ENCODE measurements around the gene ISL2.

ISL2 gene

DNA sequence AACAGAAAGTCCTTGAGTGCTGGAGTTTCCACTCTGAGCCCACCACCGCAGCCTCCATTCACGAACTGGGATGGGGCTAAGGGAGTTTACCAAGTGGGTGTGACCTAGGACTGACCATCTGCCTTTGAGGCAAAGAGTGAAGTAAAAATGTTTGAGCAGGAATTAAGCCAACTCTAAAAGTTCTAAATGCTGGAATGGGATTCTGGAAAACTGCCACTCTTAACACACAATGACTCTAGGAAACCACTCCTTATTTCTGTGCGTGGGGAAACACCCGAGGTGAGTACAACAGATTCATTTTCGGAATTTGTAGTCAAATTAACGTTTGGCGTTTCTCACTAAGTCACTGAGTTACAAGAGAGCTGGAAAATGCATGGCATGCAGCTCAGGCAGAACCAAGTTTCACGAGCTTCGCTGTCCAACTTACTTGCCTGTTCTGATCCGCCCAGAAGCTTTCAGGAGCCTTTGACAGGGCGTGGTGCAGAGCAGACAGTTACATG lies 31.6 kb downstream of the ISL2 start:
- Histone ChIP-seq H3K9me3 (ENCODE audit: control insufficient read depth, low read length) (no peaks in the 10 kb centered on the region), H3K36me3 (ENCODE audit: control insufficient read depth, insufficient read depth, low read length) (no peaks in the 10 kb centered on the region), H3K9ac (ENCODE audit: low read length) (no peak overlapping the region), H3K4me1 (ENCODE audit: control insufficient read depth, insufficient read depth, low read length) (peaks cover 17% of the 10 kb centered on the region), H3K4me3 (ENCODE audit: low read length) (no peak overlapping the region), H3K27me3 (ENCODE audit: control insufficient read depth, insufficient read depth, low read length) (no peaks in the 10 kb centered on the region)

DNA sequence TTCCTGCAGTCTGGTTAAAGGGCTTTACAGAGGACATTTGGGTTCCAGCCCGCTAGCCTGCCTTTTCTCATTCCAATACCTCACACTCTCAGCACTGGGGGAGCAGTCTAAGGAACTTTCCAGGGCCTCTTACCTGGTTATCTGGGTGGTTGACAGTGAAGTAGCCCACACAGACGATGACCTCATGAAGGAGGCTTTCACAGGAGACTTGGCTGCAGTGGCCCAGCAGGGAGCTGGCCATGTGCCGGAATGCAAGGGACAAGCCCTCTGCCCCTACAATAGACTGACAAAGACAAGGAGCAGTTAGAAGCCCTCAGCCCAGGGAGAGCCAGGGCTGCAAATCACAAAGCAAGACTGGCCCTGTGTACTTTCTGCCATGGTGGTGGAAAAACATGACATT lies 39.5 kb downstream of the ISL2 start:
- Histone ChIP-seq H3K36me3 (ENCODE audit: control insufficient read depth, insufficient read depth, low read length) (no peaks in the 10 kb centered on the region), H3K9ac (ENCODE audit: low read length) (no peak overlapping the region), H3K4me1 (ENCODE audit: control insufficient read depth, insufficient read depth, low read length) (no peaks in the 10 kb centered on the region), H3K4me3 (ENCODE audit: low read length) (no peak overlapping the region), H3K27me3 (ENCODE audit: control insufficient read depth, insufficient read depth, low read length) (no peaks in the 10 kb centered on the region), H3K9me3 (ENCODE audit: control insufficient read depth, low read length) (no peaks in the 10 kb centered on the region)

DNA sequence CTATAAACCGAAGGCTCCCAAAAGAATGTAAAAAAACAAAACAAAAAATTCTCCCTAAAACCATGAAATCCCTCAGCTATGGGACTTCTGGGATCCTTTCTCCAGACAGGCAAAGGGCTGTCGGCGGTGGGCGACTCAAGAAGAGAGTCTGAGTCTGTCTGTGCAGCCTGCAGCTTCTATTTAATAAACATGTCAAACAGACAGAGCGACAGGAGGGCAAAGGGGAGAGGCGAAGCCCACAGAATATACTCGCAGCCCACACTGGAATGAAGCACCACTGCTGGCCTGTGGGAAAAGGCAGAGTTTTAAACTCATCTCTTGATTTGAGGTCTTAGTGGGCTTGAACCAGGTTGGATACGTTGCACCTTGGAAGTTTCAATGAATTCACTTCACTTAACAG lies 40.2 kb downstream of the ISL2 start:
- Histone ChIP-seq H3K9ac (ENCODE audit: low read length) (no peak overlapping the region), H3K4me3 (ENCODE audit: low read length) (no peak overlapping the region), H3K36me3 (ENCODE audit: control insufficient read depth, insufficient read depth, low read length) (no peaks in the 10 kb centered on the region), H3K9me3 (ENCODE audit: control insufficient read depth, low read length) (no peaks in the 10 kb centered on the region), H3K4me1 (ENCODE audit: control insufficient read depth, insufficient read depth, low read length) (no peaks in the 10 kb centered on the region), H3K27me3 (ENCODE audit: control insufficient read depth, insufficient read depth, low read length) (no peaks in the 10 kb centered on the region)

DNA sequence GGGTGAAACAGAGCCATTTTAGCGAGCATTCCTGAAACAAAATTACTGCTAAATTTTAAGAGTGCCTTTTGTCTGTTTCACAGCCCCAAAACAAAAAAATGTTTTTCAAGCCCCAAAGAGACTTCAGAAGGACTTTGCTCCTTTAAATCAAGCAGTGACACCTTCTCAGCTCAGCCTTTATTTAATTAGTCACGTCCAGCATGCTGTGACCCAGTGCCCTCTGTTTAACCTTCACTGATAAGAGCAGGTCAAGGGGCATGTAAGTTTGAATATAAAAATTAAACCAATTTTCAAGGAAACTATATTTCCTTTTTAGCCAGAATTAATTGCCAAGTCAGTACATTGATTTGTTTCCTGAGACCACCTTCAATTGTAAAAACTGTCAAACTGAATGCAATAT lies 40.6 kb downstream of the ISL2 start:
- no peaks in the 10 kb centered on the region for H3K4me1 ChIP-seq (ENCODE audit: control insufficient read depth, insufficient read depth, low read length)
- H3K36me3 ChIP-seq (ENCODE audit: control insufficient read depth, insufficient read depth, low read length): no peaks in the 10 kb centered on the region
- H3K27me3 ChIP-seq (ENCODE audit: control insufficient read depth, insufficient read depth, low read length): no peaks in the 10 kb centered on the region
- H3K9ac ChIP-seq (ENCODE audit: low read length): no peak overlapping the region
- H3K4me3 ChIP-seq (ENCODE audit: low read length): no peak overlapping the region
- no peaks in the 10 kb centered on the region for H3K9me3 ChIP-seq (ENCODE audit: control insufficient read depth, low read length)

DNA sequence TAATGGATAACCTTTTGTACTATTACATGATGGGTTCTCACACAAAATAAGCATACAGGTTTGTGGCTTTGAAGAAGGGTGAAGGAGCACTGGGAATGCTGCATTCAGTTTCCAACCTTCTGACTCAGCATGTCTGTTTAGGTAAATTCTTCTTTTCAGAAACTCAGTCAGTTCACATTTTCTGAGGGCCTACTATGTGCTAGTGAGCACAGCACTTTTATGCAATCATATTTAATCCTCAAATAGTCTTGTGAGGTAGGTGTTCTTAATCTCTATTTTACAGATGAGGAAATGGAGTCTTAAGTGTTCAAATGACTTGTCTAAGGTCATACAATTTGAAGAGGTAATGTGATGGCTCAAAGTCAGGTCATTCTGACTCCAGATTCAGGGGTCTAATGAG lies 41.2 kb downstream of the ISL2 start:
- H3K36me3 ChIP-seq (ENCODE audit: control insufficient read depth, insufficient read depth, low read length): no peaks in the 10 kb centered on the region
- H3K9me3 ChIP-seq (ENCODE audit: control insufficient read depth, low read length): no peaks in the 10 kb centered on the region
- no peak overlapping the region for H3K4me3 ChIP-seq (ENCODE audit: low read length)
- H3K4me1 ChIP-seq (ENCODE audit: control insufficient read depth, insufficient read depth, low read length): no peaks in the 10 kb centered on the region
- H3K27me3 ChIP-seq (ENCODE audit: control insufficient read depth, insufficient read depth, low read length): no peaks in the 10 kb centered on the region
- no peak overlapping the region for H3K9ac ChIP-seq (ENCODE audit: low read length)

DNA sequence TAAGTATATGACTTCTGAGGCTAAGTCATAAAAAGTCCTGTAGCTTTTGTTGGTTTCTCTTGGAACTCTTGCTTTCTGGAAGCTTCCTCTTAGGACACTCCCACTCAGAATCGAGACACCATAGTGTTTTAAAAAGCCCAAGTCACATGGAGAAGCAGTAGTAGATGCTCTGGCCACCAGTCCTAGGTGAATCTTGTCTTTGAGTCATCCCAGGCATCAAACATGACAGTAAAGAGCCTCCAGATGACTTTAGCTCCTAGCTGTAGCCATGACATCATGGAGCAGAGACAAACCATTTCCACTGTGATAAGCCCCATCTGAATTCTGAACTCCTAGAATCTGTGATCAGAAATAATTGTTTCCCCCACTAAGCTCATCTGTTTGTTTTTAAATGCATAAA lies 42.1 kb downstream of the ISL2 start:
- no peaks in the 10 kb centered on the region for H3K36me3 ChIP-seq (ENCODE audit: control insufficient read depth, insufficient read depth, low read length)
- no peaks in the 10 kb centered on the region for H3K27me3 ChIP-seq (ENCODE audit: control insufficient read depth, insufficient read depth, low read length)
- H3K9ac ChIP-seq (ENCODE audit: low read length): no peak overlapping the region
- no peaks in the 10 kb centered on the region for H3K9me3 ChIP-seq (ENCODE audit: control insufficient read depth, low read length)
- no peak overlapping the region for H3K4me3 ChIP-seq (ENCODE audit: low read length)
- H3K4me1 ChIP-seq (ENCODE audit: control insufficient read depth, insufficient read depth, low read length): no peaks in the 10 kb centered on the region

DNA sequence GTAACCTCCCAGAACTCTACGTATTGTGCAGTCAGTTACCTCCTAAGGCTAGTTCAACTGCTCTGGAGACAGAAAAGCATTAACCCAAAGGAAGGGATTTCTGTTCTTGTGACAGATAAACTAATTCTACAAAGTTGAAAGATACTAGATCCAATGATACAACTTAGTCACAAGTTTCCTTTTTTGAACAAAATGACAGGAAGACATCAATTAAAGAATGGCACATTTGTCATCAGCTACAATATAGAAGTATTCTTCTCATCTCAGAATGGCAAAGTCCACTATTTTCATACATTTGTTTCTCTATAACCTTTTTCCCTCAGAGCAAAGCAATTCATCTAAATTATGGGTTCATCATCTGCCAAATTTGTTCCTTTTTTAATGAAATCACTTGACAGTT lies 43.7 kb downstream of the ISL2 start:
- H3K9ac ChIP-seq (ENCODE audit: low read length): no peak overlapping the region
- no peak overlapping the region for H3K4me3 ChIP-seq (ENCODE audit: low read length)
- H3K9me3 ChIP-seq (ENCODE audit: control insufficient read depth, low read length): no peaks in the 10 kb centered on the region
- H3K27me3 ChIP-seq (ENCODE audit: control insufficient read depth, insufficient read depth, low read length): no peaks in the 10 kb centered on the region
- H3K36me3 ChIP-seq (ENCODE audit: control insufficient read depth, insufficient read depth, low read length): no peaks in the 10 kb centered on the region
- no peaks in the 10 kb centered on the region for H3K4me1 ChIP-seq (ENCODE audit: control insufficient read depth, insufficient read depth, low read length)

DNA sequence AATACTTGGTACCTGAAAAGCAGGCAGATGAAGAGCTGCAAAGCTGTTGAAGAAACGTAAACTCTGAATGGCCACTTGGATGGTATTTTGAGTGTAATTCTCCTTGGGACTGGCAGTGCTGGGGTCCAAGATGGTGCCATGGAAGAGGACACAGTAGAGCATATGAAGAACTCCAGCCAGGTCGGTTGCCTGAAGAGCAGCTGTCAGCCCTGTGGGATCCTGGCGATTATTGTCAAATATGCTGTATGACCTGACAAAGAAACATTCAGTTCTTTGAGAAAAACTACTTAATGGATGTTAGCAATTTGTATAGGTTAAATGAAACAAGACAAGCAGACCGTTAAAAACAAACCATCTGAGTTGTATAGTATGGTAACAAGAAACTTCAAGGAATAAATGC lies 44.8 kb downstream of the ISL2 start:
- Histone ChIP-seq H3K4me3 (ENCODE audit: low read length) (no peak overlapping the region), H3K27me3 (ENCODE audit: control insufficient read depth, insufficient read depth, low read length) (no peaks in the 10 kb centered on the region), H3K36me3 (ENCODE audit: control insufficient read depth, insufficient read depth, low read length) (no peaks in the 10 kb centered on the region), H3K9me3 (ENCODE audit: control insufficient read depth, low read length) (no peaks in the 10 kb centered on the region), H3K9ac (ENCODE audit: low read length) (no peak overlapping the region), H3K4me1 (ENCODE audit: control insufficient read depth, insufficient read depth, low read length) (no peaks in the 10 kb centered on the region)

DNA sequence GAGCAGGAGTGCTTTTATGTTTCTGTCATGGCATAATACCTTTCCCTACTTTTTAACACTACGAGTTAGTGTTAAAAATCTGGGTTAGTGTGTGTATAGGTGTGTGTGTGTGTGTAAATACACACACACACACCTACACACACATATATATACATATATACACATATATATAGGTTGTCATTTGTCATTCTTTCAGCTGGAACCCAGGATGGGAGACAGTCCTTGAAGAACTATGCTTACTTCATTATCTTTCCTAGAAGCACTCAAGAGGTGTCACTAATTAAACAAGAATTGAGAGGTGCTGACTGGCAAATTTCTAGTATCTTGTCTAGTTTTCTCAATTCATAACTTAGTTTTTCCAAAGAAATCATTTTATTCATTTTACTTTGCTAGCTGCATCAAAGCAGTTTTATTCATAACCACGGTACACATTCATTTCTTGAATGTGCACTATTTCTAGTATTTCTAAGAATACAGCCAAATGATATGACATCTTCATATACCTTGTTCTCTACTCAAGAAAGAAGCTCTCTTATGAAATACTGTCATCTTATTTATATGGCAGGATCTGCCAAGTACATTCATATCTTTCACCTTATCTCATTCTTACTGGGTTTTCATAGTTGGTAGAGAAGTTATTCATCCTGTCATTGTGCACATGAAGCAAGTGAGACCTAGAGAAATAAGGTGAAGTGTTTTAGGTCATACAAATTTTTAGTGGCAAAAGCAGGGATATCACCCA lies 46.6 kb downstream of the ISL2 start:
- no peak overlapping the region for H3K4me3 ChIP-seq (ENCODE audit: low read length)
- no peaks in the 10 kb centered on the region for H3K4me1 ChIP-seq (ENCODE audit: control insufficient read depth, insufficient read depth, low read length)
- H3K9me3 ChIP-seq (ENCODE audit: control insufficient read depth, low read length): no peaks in the 10 kb centered on the region
- no peaks in the 10 kb centered on the region for H3K27me3 ChIP-seq (ENCODE audit: control insufficient read depth, insufficient read depth, low read length)
- H3K9ac ChIP-seq (ENCODE audit: low read length): no peak overlapping the region
- no peaks in the 10 kb centered on the region for H3K36me3 ChIP-seq (ENCODE audit: control insufficient read depth, insufficient read depth, low read length)

DNA sequence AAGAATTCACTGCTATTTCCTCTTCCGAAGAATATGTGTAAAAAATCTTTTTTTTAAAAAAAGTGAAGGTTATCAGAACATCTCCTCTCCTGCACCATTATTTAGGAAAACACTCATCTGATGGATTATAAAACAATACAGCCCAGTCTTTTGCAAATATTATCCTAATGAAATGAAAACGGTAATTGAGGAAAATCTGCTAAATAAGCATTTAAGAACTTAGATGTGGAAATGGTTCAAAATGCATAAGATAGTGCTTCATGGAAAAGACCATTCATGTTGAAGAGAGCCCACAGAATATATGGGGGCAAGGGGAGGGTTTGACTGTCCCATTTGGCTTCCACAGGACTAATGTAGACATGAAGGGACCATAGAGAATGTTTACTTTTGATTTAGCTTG lies 47.8 kb downstream of the ISL2 start:
- H3K9me3 ChIP-seq (ENCODE audit: control insufficient read depth, low read length): no peaks in the 10 kb centered on the region

DNA sequence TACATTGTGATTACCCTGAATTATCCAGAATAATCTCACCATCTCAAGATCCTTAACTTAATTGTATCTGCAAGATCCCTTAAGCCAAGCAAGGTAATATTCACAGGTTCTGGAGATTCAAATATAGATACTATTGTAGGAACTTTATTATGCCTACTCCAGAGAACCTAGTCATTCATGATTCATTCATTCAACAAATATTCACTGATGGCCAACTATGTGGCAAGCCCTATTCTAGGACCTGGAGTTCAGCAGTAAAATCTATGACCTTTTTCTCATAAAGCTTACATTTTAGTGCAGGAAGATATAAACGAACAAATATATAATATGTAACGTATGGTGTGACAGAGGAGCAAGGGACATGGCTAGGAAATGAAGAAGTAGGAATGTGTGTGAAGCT lies 49.6 kb downstream of the ISL2 start:
- no peaks in the 10 kb centered on the region for H3K36me3 ChIP-seq (ENCODE audit: control insufficient read depth, insufficient read depth, low read length)

More for the DNA sequence above, 47.8 kb downstream of the ISL2 start:
- no peaks in the 10 kb centered on the region for H3K36me3 ChIP-seq (ENCODE audit: control insufficient read depth, insufficient read depth, low read length)
- H3K27me3 ChIP-seq (ENCODE audit: control insufficient read depth, insufficient read depth, low read length): no peaks in the 10 kb centered on the region
- no peaks in the 10 kb centered on the region for H3K4me1 ChIP-seq (ENCODE audit: control insufficient read depth, insufficient read depth, low read length)
- H3K4me3 ChIP-seq (ENCODE audit: low read length): no peak overlapping the region
- H3K9ac ChIP-seq (ENCODE audit: low read length): no peak overlapping the region

DNA sequence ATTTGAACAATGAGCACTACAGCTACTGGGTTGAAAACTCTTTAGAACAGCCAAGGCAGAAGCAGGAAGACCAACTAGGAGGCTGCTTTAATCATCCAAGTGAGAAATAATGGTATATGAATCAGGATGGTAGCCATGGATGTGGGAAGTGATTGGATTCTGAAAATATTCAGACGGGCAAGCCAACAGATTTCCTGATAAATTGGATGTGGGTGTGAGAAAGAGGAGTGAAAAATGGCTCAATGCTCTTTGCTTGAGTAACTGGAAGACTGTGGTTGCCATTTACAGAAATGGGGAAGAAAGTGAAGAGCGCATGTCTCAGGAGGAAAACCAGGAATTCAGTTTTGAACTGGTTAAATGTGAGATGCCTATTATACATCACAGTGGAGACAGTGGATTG lies 50.4 kb downstream of the ISL2 start:
- H3K9me3 ChIP-seq (ENCODE audit: control insufficient read depth, low read length): no peaks in the 10 kb centered on the region
- no peaks in the 10 kb centered on the region for H3K27me3 ChIP-seq (ENCODE audit: control insufficient read depth, insufficient read depth, low read length)
- no peak overlapping the region for H3K9ac ChIP-seq (ENCODE audit: low read length)
- H3K4me3 ChIP-seq (ENCODE audit: low read length): no peak overlapping the region
- peaks cover 4% of the 10 kb centered on the region for H3K4me1 ChIP-seq (ENCODE audit: control insufficient read depth, insufficient read depth, low read length)
- no peaks in the 10 kb centered on the region for H3K36me3 ChIP-seq (ENCODE audit: control insufficient read depth, insufficient read depth, low read length)

More for the DNA sequence above, 49.6 kb downstream of the ISL2 start:
- Histone ChIP-seq H3K4me3 (ENCODE audit: low read length) (no peak overlapping the region), H3K4me1 (ENCODE audit: control insufficient read depth, insufficient read depth, low read length) (no peaks in the 10 kb centered on the region), H3K9ac (ENCODE audit: low read length) (no peak overlapping the region), H3K27me3 (ENCODE audit: control insufficient read depth, insufficient read depth, low read length) (no peaks in the 10 kb centered on the region), H3K9me3 (ENCODE audit: control insufficient read depth, low read length) (no peaks in the 10 kb centered on the region)

DNA sequence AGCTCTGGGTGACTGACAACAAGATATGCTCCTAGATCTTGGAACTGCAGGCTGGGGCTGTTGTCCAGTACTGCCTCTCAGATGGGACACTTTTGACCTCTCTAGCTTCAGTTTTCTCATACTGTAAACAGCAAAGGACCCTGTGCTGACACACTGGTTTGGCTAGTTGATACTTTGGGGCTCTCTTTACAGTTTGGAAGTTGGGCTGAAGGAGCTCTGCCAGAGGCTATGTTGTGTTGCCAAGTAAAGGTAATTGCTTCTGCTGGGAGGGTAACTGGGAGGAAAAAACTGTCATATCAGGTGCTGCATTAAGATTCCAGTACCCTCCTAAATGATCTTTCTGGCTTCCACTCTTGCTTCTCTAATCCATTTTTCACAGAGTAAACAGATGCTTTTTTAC lies 54.0 kb downstream of the ISL2 start:
- peaks cover 4% of the 10 kb centered on the region for H3K4me1 ChIP-seq (ENCODE audit: control insufficient read depth, insufficient read depth, low read length)
- H3K27me3 ChIP-seq (ENCODE audit: control insufficient read depth, insufficient read depth, low read length): no peaks in the 10 kb centered on the region
- no peak overlapping the region for H3K4me3 ChIP-seq (ENCODE audit: low read length)
- no peak overlapping the region for H3K9ac ChIP-seq (ENCODE audit: low read length)
- no peaks in the 10 kb centered on the region for H3K36me3 ChIP-seq (ENCODE audit: control insufficient read depth, insufficient read depth, low read length)
- no peaks in the 10 kb centered on the region for H3K9me3 ChIP-seq (ENCODE audit: control insufficient read depth, low read length)
